Muscle of arm (tissue), 12 donors: ENCODE data around the gene RSRC1. TPM values are rescaled to one million over a fixed set of nuclear protein-coding genes. Genes with fewer than 3 reads are reported as not detected.

Source experiments
- DNase-seq: peaks from one replicate; pipeline ENCODE4 v3.0.0-alpha.2; 2013
- polyA plus RNA-seq, 12 donors: library from polyadenylated mRNA; unstranded; fragments of 120-200 nt; gene quantifications; one replicate each; pipeline ENCODE4 v1.2.1, GENCODE V29; 2013; ENCODE audit not compliant: insufficient read length in 12 of 12

RSRC1 gene
- polyA plus RNA-seq, 12 donors = 20.7 to 44.9 (median 23.7) TPM; not detected in 1

DNA sequence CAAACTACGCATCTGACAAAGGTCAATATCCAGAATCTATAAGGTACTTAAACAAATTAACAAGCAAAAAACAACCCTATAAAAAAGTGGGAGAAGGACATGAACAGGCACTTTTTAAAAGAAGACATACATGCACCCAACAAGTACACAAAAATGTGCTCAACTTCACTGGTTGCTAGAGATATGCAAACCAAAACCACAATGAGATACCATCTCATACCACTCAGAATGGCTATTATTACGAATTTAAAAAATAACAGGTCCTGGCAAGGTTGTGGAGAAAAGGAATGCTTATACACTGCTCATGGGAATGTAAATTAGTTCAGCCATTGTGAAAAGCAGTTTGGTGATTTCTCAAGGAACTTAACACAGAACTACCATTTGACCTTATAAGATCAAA is 285.5 kb downstream of the RSRC1 start:
- no peak for DNase-seq

DNA sequence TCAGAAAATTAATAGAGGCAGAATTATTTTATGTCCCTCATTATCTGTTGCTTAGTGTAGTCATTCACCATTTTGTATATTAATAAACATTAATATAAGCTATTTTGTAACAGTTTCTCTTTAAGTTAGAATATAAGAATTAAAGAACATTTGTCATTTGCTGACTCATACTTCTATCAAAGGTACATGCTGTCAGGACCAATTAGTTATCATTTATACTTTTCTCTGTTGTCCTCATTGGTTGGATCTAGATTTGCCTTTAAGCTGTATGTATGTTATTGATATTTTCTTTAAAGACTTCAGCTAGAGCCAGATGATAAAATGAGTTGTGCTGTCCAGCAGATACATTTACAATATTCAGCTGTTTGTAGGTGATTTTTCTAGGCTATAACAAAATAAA is 292.7 kb downstream of the RSRC1 start:
- DNase-seq = no peak

DNA sequence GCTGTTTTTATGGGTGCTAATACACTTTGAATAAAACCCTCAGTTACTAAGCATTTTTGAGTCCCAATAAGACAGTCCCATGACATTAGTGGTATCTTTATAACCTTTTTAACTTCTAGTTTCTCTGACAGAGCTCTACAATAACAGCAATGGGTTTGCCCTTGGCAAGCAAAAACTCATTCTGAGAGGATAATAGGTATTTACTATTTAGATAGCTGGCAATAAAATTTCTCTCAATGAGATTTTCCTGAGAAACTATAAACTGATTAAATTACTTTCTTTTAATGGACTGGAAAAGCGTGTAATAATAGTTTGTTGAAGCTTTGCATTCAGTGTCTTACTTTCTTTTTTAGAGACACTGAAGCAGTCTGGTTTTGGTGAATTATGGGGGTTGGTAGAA is 293.1 kb downstream of the RSRC1 start:
- no peak for DNase-seq

DNA sequence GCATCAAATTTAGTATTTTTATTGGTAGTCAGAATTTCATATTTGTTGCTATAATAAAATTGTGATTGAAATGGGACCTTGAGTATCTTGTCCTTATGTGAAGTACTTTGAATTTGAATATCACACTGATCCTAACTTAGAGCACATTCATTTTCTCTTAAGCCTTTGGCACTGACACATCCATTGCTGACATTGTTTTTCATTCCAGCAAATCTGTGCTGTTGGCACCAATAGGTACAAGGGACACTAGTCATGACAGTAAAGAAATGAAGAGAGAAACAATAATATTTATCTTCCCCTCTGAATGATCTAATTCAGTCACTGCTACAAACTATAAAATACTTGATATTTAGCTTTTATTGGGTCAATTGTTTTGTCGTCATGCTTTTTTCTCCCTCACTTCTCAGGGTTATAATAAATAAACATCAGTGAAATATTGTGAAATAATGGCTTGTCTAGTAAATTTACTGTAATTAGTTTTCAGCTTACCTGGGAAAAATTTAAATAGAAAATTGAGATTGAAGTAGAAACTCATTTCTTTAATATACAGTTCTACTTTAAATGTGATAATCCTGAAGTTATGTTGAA is 294.3 kb downstream of the RSRC1 start:
- no peak for DNase-seq

DNA sequence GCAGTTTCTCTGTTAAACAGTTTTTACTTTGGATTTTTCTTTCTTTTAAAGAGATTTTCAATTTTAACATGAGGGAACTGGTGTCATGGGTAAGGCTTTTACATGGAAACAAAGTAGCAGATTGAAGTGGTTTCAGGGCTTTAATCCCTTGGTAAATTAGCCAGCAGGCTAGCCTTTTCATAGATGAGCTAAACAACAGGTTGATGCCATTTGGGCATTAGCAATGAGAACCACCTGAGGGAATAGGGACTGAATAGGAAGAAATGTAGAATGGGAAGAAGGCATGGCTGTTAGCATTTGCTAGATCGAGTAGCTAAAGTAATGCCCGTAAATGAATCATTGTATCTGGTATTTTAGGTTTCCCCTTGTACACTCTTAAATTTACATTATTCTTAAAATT is 295.6 kb downstream of the RSRC1 start:
- DNase-seq = no peak

DNA sequence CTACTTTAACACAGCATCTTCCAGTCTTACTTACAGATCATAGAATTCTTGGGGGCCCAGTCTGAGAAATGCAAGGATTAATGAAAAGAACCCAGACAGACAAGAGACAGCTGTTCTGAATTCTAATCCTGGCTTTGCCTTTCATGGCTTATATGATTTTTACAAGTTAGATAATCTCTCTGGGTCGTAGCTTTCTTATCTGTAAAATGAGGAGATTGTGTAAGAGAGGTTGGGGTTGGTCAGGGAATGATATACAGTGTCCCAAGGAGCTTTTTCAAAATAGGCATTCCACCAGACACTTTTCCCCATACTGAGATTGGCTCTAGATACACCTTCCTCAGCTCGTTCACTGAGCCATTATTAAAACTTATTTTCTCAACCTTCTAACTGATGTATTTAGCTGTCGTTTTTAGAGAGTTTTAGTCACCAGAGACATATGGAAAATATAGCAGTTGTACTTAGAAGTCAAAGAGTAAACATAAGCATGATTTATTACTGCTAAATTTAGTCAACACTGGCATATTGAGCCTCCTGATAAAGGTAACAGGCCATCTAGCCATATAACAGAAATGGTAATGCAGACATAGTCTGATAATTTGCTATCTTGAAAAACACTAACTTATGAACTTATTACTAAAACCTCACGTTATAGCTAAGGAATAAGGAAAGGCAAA is 298.1 kb downstream of the RSRC1 start:
- no peak for DNase-seq

DNA sequence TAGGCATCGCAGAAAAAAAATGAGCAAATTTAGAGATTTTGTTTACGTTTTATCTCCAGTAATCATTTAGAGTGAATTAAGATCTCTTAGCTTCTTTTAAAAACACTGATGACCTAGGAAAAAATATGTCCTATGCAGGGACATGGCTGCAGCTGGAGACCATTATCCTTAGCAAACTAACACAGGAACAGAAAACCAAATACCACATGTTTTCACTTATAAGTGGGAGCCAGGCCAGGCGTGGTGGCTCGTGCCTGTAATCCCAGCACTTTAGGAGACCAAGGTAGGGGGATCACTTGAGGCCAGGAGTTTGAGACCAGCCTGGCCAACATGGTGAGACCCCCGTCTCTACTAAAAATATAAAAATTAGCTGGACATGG is 298.6 kb downstream of the RSRC1 start:
- DNase-seq = peak; percentile 26

DNA sequence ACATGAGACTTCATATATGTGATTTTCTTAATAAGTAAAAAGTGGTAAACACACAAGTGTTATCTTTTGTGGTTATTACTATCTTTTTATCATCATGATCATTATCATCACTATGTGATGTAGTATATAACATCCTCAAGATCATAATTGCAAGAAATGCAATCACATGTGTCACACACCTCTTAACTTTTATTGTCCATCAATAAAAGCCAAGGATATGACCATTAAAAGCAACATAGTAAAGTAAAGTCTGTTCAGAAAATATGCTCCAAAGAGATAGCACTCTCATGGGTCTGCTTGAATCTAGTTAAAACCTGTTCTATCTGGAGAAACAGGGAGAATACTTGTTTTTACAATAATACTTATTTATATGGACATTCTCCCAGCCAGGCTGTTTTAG is 308.1 kb downstream of the RSRC1 start:
- DNase-seq = no peak

DNA sequence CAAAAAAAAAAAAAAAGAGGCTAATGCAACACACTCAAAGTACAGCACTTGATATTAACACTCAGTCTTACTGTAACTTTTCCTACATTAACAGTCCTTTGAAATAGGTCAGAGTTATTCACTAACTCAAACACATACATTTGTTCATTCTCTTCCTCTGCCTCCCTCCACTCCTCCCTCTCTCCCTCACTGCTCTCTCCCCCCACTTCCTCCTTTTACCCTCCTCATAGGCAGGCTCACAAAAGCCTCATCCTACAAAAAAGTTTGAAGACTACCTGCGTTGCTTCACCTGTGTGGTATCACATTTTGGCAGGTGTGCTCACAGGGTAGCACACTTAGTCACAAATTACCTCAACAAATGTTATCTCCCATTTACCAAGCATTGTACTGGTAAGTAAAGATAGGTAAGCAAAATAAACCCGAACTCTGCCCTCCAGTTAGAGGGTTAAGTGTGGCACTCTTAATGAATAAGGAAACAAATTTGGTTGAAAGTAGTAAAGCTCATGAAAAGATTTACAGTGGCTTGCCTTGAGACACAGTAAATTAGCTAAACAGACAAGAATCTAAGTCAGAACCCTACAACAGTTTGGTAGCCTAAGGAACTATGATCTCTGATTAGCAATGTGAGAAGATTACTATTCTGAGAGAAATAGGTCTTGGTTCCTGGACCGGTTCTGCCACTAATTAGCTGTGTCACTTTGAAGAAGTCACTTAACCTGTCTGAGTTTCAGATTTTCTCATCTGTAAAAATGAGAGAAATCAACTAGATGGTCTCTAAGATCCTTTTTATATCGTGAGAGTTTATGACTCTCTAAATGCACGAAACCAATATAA is 310.1 kb downstream of the RSRC1 start:
- DNase-seq = no peak

DNA sequence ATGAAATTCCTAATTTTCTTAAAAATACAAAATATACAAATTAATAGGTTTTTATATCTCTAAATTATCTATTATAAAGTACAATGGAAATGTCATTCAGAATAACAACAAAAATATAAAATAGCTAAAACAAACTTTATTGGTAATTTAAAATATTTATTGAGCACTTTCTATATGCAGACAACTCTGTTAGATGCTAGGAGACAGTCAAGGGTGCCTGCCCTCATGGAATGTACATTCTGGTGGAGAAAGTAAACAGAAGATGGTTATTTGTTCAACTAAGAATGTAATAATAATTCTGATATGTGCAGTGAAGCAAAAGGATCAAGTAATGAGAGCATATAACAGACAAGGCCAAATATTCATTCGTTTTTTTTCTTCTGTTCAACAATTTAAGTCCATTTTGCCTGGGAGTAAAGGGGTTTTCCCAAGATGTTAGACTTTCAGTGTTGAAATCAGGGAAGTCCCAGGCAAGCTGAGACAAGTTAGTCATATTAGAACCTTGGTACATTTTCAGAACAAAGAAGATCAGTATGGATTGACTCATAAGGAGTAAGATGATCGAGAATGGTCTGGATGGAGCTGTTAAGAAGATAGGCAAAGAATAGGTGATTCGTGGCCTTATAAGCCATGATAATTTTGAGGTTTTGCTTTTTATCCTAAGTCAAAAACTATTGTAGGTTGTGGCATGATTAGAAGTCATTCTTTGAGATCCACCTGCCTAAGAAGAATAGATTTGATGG is 310.9 kb downstream of the RSRC1 start:
- DNase-seq = no peak

DNA sequence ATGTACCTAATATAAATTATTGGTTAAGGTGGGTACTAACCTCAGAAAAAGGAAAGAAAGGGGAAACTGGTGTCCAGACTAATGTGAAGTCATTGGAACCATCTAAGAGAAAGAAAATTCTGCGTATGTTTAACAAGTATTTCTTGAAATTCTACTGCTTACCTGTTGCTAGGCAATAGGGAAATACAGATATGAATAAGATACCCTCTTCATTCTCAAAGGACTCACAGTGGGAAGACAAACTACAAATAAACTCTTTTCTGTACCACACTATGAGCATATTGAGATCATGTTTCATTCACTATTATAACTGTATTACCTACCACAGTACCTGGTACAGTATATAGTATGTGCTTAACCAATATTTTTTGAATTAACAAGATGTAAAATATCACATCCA is 320.6 kb downstream of the RSRC1 start:
- no peak for DNase-seq

DNA sequence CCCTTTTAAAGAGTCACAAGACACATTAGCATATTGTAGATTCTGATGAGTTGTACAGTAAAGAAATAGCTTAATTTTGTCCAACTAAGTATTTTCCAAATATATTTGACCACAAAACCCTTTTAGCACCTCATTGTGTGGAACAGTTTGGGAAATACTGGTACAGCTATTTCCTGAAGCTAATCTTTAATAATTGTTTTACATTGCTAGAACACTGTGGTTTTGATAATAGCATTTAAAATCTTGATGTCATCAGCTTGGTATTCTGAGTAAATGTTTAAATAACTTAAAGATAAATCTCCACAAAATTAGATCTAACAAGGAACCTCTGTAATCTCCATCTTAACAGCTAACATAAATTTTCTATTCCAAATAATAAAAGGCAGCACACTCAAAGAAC is 321.1 kb downstream of the RSRC1 start:
- no peak for DNase-seq

DNA sequence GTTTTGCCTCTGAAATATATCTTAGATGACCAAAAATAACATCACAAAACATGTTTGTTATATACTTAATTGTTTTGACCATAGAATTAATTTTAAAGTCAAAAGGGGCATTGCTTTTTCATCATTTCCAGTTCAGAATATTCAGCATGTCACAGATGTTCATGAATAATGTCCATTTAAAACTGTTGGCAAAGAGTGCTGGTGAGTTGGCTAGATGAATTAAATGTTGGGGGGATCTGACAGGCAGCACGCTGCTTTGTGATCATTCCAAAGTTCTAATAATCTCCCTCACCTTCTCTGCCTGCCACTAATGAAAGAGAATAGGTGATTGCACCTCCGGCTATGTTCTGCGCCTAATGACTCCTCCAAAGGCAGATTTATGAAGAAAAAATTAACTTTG is 321.9 kb downstream of the RSRC1 start:
- no peak for DNase-seq

DNA sequence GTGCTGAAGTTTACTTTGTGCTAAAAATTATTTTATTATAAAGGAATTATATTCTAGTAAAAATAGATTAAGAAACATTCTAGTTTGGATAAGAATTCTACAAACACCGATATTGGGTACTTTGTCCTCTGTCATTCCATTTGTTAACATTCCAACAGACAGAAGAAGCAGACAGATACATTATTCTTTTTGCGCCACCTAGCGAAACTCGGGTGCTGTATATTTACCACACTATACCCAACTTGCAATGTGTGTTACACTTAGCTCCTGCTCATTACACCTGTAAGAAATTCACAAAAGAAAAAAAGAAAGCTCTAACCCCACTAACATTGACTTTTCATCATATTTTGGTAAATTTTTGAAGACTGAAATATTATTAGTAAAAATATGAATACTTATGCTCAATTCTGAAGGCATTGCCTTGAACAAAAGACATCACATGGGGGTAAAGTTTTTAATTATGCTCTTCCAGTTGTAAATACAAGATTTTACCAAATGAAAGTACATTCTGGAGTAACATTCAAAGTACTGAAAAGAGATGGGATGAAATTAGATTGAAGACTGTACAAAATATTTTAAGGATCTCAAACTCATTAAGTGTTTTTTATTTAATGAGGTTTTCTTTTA is 324.6 kb downstream of the RSRC1 start:
- peak; percentile 81 for DNase-seq

DNA sequence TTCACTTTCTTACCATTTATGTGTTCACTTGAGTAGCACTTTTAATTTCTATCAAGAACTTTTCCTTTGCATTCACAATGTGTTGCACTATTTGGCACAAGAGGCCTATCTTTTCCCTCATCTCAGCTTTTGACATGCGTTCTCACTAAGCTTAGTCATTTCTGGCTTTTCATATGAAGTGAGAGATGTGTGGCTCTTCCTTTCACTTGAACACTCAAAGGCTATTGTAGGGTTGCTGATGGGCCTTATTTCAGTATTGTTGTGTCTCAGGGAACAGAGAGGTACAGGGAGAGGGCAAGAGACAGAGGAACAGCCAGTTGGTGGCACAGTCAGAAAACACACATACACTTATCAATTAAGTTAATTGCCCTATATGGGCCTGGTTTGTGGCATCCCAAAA is 333.7 kb downstream of the RSRC1 start:
- no peak for DNase-seq

DNA sequence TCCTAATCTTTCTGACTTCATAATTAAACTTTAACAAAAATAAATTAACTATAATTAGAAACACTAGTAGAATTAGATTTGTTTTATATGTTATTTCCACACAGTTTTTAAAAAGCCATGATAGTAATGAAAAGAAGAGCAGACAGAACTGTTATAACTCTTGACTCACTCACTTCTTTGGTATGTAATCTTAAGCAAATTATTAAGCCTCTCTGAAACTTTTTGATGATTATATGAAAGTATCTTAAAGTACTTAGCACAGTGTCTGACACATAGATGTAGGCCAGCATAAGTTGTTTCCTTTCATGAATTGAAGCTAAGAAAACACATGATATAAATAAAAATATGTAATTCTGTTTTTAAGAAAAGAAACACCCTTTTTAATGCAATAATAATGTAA is 337.5 kb downstream of the RSRC1 start:
- DNase-seq = no peak

DNA sequence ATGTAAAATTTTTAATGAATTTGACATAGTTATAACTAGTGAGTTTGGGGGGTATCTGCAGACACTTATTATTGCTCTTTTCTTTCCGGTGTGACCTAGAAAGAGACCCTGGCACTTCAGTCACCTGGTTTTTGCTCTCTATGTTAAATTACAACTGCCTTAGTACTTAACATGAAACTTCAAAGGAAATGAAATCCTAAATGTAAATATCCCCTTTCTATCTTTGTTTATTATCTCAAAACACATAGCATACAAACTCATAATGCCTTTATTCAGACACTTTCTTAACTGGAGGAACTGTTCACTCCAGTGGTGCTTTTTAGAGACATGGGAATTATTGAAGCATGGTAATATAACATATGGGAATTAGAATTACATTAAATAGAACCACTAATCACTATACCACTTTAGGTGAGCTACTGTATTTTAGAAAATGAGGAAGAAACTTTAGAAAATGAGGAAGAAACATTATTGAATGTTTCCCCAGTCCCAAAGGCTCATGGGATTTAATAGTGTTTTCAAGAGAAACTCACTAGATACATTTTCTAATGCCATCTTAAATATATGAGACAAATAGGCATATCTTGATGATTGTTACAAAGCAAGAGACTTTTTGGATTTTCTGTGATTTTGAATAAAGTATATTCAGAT is 341.6 kb downstream of the RSRC1 start:
- no peak for DNase-seq

DNA sequence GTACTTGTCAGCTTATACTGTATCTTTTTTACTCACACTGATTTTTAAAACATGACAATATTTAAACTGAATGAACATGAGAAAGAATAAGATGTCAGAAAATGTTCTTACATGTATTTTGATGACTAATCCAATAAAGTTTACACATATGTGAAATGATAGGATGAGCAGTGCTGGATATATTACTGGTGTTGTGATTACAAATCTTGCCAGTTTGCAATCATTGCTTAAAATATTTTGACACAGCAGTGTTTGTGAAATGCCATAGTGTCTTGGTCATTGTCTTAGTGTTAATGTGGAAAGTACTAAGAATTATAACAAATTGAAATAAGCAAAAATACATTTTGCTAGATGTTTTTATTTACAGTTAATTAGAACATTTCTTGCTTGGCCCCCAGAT is 342.4 kb downstream of the RSRC1 start:
- no peak for DNase-seq

DNA sequence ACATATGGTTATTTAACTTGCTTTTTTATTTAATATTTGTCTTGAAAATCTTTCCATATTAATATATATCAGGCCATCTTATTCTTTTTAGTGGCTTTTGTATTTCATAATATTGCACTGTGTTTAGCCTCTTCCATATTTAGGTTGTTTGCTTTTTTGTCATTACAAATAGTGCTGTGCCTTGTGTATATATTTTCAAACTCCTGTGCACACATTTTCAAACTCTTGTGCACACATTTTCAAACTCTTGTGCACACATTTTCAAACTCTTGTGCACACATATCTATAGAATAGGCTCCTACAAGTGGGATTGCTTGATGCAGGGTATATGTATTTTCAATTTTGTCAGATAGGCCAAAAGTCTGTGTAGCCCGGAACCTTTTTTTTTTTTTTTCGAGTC is 343.1 kb downstream of the RSRC1 start:
- DNase-seq = no peak

DNA sequence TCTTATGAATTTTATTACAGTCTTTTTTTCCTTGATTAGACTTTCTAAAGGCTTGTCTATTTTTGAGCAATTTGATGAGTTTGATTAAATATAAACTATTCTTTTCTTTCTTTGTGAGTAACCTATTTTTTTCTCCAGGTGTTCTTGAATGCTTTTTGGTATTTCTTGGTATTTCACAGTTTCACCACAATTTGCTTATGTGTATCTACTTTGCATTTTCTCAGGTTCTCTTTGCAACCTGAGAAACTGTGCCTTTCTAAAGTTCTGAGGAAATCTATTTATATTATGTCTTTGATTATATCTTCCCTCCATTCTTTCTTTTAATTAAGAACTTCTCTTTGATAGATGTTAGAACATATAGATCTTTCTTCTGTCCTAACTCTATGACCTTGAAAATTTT is 344.0 kb downstream of the RSRC1 start:
- no peak for DNase-seq

DNA sequence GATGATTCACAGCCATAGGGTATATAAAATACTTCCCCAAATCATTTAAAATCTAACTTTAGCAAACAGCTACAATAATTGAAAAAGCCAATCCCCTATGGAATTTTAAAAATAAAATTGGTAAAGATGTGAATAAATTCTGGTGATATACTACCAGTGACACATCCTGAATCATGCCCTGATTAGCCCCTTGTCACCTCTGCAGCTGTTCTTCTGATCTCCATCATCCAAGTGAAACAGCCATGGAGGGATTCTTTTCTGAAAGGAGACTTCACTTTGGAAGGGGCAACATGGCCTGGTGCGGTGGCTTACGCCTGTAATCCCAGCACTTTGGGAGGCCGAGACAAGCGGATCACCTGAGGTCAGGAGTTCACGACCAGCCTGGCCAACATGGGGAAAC is 345.5 kb downstream of the RSRC1 start:
- DNase-seq = no peak

DNA sequence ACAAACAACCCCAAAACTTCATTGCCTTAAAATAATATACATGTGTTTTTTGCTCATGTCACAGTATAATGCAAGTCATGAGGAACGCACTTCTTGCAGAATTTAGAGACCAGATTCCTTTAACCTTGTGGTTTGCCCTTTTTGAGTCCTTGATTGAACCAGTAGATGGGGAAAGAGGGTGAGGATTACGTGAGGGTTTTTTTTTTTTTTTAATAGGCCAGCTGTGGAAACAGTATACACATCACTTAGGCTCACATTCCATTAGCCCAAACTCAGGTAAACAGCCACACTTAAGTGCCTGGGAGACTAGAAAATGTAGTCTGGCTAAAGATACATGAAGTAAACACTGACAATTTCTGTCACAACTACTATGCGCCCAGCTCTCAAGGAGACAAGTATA is 346.2 kb downstream of the RSRC1 start:
- DNase-seq = no peak
